SH-SY5Y (cell line): ENCODE results near the gene MAST4.

Source experiments
- GATA2 ChIP-seq: IDR thresholded peaks from 2 replicates; pipeline ENCODE4 v1.6.1; 2011; ENCODE audit warnings: mild to moderate bottlenecking, low read depth, low read length
- GATA3 ChIP-seq: IDR thresholded peaks from 2 replicates; pipeline ENCODE4 v1.6.1; 2011; ENCODE audit warnings: low read depth, mild to moderate bottlenecking, low read length, moderate library complexity

- no peak for TF ChIP-seq GATA3
- no peak for TF ChIP-seq GATA2
Measured at GRCh38 chr5:67209141-67209771, 613.1 kb downstream of the MAST4 start.
